Fibroblast of pulmonary artery (primary cell): Measurements from ENCODE around the gene PRR3.

ENCODE experiments used
- DNase-seq: peaks from one replicate; pipeline ENCODE4 v3.0.0-alpha.2; 2010; ENCODE audit warnings: low read depth
- H3K4me3 ChIP-seq: replicated peaks from 2 replicates; pipeline ENCODE4 v1.5.1; 2011; ENCODE audit warnings: low read depth, mild to moderate bottlenecking, control low read depth, low read length, moderate library complexity
- TF ChIP-seq, protein P1 (sequence below): IDR thresholded peaks from 2 replicates; pipeline ENCODE4 v1.5.1; 2011; ENCODE audit warnings: mild to moderate bottlenecking, control low read depth, low read length, inconsistent platforms; ENCODE audit errors: missing control alignments

The PRR3 gene, protein sequence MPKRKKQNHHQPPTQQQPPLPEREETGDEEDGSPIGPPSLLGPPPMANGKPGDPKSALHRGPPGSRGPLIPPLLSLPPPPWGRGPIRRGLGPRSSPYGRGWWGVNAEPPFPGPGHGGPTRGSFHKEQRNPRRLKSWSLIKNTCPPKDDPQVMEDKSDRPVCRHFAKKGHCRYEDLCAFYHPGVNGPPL

DNA sequence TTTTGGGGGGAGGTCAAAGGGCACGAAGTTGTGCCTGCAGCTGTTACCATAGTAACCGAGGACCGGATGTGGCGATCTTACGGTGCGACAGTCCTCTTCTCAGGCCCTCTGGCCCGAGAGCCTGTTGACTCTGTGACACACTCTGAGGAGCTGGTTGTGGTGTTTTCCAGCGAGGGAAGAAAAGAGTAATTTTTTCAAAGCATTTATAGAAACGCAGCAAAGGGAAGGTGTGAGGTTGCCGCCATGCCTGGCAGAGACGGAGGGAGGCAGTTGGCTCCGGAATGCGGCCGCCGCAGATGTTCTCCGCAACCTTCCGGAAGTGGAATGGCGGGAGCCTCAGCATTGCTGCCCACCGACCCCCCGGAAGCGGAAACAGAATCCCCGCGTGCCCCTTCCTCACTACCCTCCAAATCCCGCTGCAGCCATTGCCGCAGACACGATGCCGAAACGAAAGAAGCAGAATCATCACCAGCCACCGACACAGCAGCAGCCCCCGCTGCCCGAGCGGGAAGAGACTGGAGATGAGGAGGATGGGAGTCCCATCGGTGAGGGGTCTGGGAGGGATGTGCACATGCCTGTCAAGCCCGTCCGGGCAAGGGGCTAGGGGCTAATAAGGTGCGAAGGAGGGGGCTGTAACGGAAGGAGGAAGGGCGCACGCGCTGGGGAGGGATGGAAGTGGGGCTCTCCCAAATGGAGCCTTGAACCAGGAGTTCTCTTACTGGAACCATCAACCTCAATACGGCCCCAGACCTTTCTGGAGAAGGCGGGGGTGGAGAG, at the start of gene PRR3:
TSS of gene PRR3 (plus strand) at position 390 of the 777 bp plus-strand sequence. CDS start at position 440, 50 bp downstream.
- peak; percentile 90 for DNase-seq
- peak within 1 kb of the TSS; percentile 99 for H3K4me3 ChIP-seq
- TF ChIP-seq, protein P1, sequence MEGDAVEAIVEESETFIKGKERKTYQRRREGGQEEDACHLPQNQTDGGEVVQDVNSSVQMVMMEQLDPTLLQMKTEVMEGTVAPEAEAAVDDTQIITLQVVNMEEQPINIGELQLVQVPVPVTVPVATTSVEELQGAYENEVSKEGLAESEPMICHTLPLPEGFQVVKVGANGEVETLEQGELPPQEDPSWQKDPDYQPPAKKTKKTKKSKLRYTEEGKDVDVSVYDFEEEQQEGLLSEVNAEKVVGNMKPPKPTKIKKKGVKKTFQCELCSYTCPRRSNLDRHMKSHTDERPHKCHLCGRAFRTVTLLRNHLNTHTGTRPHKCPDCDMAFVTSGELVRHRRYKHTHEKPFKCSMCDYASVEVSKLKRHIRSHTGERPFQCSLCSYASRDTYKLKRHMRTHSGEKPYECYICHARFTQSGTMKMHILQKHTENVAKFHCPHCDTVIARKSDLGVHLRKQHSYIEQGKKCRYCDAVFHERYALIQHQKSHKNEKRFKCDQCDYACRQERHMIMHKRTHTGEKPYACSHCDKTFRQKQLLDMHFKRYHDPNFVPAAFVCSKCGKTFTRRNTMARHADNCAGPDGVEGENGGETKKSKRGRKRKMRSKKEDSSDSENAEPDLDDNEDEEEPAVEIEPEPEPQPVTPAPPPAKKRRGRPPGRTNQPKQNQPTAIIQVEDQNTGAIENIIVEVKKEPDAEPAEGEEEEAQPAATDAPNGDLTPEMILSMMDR, result no peak

DNA sequence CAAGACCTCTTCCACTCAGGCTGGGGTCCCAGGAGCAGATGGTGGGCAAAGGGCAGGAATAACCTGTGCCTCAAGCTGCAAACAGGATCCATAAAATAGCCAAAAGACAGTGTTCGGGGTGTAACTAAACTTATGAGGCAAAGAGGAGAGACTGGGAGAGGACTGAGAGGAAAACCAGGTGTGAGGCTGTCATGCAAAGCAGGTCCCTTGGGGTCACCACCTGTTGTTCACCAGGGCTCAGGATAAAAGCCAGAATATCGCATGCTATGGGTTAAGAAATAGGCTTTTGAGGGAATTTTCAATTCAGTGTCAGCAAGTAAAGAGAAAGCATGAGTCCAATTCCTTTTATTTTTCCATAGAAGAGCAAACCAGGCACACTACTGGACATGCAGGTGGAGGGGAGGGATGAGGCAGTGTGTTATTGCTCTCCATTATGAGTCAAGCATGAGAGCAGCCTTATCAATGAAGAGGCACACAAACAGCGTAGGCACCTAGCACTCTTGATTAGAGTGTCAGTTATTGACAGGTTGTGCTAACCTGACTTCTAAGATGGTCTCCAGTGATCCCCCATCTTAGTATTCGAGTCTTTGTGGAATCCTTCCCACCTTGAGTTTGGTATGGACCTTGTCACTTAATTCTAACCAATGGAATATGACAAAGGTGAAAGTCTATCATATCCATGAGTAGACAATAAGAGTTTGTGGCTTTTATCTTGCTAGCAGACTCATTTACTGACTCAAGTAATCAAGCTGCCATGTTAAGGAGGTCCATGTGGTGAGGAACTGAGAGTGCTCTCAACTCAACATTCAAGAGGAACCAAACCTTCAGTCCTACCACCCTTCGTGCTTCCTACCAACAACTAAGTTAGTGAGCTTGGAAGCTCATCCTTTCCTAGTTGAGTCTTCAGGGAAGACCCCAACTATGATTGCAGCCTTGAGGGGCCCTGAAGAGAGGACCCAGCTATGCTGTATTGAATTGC, 49.0 kb upstream of the PRR3 start:
- TF ChIP-seq, protein P1, result no peak
- DNase-seq, result no peak
- no peak overlapping the region for H3K4me3 ChIP-seq

DNA sequence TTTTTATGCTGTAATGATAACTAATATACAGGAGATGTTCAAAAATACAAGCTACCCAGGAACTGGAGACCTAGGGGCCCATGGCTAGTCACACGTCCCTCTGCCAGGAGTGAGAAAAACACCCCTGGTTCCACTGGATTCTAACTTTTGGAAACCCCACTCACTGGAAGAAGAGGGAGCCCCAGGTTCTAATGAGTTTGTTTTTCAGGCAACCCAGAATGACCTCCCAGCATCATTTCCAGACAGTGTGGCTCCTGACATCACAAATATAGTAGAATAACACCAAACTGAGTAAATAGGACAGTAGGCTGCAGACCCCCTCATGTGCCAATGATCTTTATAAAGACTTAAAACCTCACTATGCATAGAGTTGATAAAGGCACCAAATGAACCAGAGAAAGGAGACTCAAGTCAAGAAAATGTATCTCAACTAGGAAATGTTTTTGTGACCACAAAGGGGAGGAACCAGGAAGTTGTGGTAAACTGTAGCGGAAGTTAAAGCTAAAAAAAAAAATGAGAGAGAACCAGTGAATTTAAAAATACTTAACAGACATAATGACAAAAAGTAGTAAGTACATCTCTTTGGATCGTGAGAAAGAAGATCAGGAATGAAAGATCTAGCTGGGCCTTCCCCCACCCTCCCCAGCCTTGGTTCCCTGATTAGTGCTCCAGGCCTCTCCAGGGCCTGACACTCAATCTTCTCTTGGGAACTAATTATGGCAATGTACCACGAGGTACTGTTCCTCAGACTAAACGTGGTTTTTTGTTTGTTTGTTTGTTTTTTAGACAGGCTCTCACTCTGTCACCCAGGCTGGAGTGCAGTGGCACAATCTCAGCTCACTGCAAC, 48.0 kb upstream of the PRR3 start:
- no peak overlapping the region for H3K4me3 ChIP-seq
- peak; percentile 74 for DNase-seq
- TF ChIP-seq, protein P1, result no peak

DNA sequence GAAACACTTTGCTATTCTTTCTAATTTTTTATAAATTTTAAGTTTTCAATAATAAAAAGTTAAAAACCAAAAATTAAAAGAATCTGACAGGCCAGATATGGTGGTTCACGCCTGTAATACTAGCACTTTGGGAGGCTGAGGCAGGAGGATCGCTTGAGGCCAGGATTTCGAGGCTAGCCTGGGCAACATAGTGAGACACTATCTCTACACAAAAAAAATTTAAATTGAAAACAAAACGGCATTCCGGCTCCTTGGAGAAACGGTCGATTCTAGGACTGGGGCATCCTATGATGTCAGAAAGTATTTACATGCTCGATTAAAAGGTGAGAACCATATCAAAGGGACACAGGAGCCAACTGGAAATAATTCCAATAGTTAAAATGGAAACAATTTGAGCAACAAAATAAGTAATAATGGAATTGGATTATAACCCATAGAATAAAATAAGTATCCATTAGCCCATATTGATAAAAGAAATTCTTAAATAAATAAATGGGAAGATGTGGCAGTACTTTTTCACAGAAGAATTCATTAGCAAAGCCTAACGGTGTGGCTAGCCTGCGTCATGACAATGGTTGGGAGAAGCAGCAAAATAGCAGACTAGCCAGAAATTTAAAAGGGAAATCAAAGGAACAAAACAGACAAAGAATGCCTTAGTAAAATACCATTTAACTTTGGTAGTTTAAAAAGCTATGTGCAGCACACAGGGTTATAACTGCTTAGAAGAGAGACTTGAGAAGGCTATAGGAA, 46.5 kb upstream of the PRR3 start:
- TF ChIP-seq, protein P1, result no peak
- no peak for DNase-seq
- no peak overlapping the region for H3K4me3 ChIP-seq

DNA sequence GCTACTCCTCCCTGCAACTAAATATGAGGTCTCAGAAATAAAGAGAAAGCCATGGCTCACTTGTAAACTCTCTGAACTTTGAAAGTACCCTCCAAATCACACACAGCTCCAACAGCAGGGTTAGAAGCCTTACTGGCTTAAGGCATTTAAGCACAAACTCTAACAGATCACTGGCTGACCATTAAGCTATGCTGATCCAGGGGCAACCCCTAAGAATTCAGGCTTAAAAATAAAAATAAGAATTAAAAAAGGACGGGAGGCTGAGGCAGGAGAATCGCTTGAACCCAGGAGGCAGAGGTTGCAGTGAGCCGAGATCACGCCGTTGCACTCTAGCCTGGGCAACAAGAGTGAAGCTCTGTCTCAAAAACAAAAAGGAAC, 45.9 kb upstream of the PRR3 start:
- TF ChIP-seq, protein P1, result no peak
- DNase-seq, result no peak
- no peak overlapping the region for H3K4me3 ChIP-seq

DNA sequence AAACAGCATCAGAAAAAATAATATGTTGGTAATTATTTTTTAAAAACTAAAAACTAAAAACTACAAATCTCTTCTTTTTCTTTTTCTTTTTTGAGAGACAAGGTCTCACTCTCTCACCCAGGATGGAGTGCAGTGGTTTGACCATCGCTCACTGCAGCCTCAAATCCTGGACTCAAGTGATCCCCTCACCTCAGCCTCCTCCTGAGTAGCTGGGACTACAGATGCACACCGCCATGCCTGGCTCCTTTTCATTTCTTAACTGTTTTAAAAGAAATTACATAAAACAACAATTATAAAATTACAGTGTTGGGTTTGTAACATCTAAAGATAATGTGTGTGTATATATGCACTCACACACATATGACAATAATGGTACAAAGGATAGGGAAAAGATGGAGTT, 43.6 kb upstream of the PRR3 start:
- TF ChIP-seq, protein P1, result no peak
- no peak for DNase-seq
- no peak overlapping the region for H3K4me3 ChIP-seq
